Endothelial cell of umbilical vein (primary cell): ENCODE data around the gene AHNAK2. TPM values are rescaled to one million over a fixed set of nuclear protein-coding genes. Genes with fewer than 3 reads are reported as not detected.

Experiments
- BruUV-seq: library from RNA; stranded (reverse); fragments of 400-500 nt; replicated peaks from 2 replicates; lab custom pipeline; 2021; lab: Mats Ljungman, UMichigan
- CTCF ChIA-PET: fragments of 300-600, 350-600 bp; sonication (Branson Sonifier 250); formaldehyde crosslinking; loops from one replicate; lab custom pipeline; 2021; ENCODE audit warnings: antibody characterized with exemption, inconsistent platforms; lab: Charles Lee
- POLR2A ChIA-PET: fragments of 300-600, 350-600 bp; sonication (Branson Sonifier 250); formaldehyde crosslinking; loops from one replicate; lab custom pipeline; 2021; ENCODE audit warnings: antibody characterized with exemption, inconsistent platforms; lab: Charles Lee
- DNase-seq: peaks from one replicate; pipeline ENCODE4 v3.0.0-alpha.2; 2011; ENCODE audit warnings: low read depth, low spot score
- FAIRE-seq: peaks from 2 replicates; lab custom pipeline; 2011; peaks lifted over from hg19 to GRCh38; lab: Jason Lieb, UNC
- H2AFZ ChIP-seq: 2 replicates; pipeline ENCODE4 v1.6.0; 2012; ENCODE audit warnings: low read depth, low read length, control low read depth, inconsistent platforms
- H3K27ac ChIP-seq: 2 replicates; pipeline ENCODE4 v1.5.1; 2011; ENCODE audit warnings: low read depth, mild to moderate bottlenecking, control low read depth, low read length, moderate library complexity; ENCODE audit not compliant: insufficient read depth
- H3K27me3 ChIP-seq, 2 experiments: 2 replicates each; pipeline versions ENCODE4 v1.6.0 to v1.6.1; 2011; ENCODE audit warnings: low read length in 2 of 2, mixed read lengths in 1 of 2; ENCODE audit not compliant: control insufficient read depth in 2 of 2, insufficient read depth in 2 of 2
- H3K36me3 ChIP-seq, 2 experiments: 2 replicates in 1 of 2; 3 replicates in 1 of 2; pipeline ENCODE4 v1.5.1; 2011; ENCODE audit warnings: low read length in 2 of 2, mild to moderate bottlenecking in 1 of 2, moderate library complexity in 1 of 2; ENCODE audit not compliant: control insufficient read depth in 2 of 2, insufficient read depth in 2 of 2; ENCODE audit errors: extremely low read depth in 1 of 2
- H3K4me1 ChIP-seq: 3 replicates; pipeline ENCODE4 v1.5.1; 2011; ENCODE audit warnings: mild to moderate bottlenecking, low read length; ENCODE audit not compliant: control insufficient read depth, insufficient read depth; ENCODE audit errors: extremely low read depth
- H3K4me2 ChIP-seq: 2 replicates; pipeline ENCODE4 v1.6.1; 2011; ENCODE audit warnings: low read length, control low read depth, mixed read lengths; ENCODE audit not compliant: insufficient read depth
- H3K4me3 ChIP-seq, 3 experiments: fragments of 200-600 bp in 1 of 3; sonication (generic), shearing (Covaris generic) in 1 of 3; replicated peaks in 1 of 3; 2 replicates each; pipeline ENCODE4 v1.5.1; 2011 to 2016; ENCODE audit warnings: control low read depth in 3 of 3, low read length in 3 of 3, mild to moderate bottlenecking in 2 of 3, inconsistent platforms in 1 of 3, low read depth in 1 of 3, moderate library complexity in 1 of 3; ENCODE audit not compliant: insufficient read depth in 1 of 3
- H3K79me2 ChIP-seq: 2 replicates; pipeline ENCODE4 v1.6.0; 2012; ENCODE audit warnings: low read length, inconsistent platforms; ENCODE audit not compliant: control insufficient read depth, insufficient read depth
- H3K9ac ChIP-seq: replicated peaks from 2 replicates; pipeline ENCODE3; 2011; ENCODE audit warnings: low read length, control low read depth; ENCODE audit not compliant: insufficient read depth; ENCODE audit errors: extremely low read depth
- H3K9me1 ChIP-seq: replicated peaks from 3 replicates; pipeline ENCODE4 v1.6.0; 2011; ENCODE audit warnings: mild to moderate bottlenecking, low read length; ENCODE audit not compliant: control insufficient read depth, insufficient read depth; ENCODE audit errors: extremely low read depth
- H3K9me3 ChIP-seq: replicated peaks from 2 replicates; pipeline ENCODE4 v1.5.1; 2012; ENCODE audit warnings: low read length, inconsistent platforms; ENCODE audit not compliant: control insufficient read depth, insufficient read depth
- H4K20me1 ChIP-seq: replicated peaks from 2 replicates; pipeline ENCODE3; 2011; ENCODE audit warnings: mild to moderate bottlenecking, low read length; ENCODE audit not compliant: control insufficient read depth, insufficient read depth; ENCODE audit errors: extremely low read depth
- EZH2 ChIP-seq: IDR thresholded peaks from 2 replicates; pipeline ENCODE4 v1.6.1; 2012; ENCODE audit warnings: borderline replicate concordance, low read depth, mild to moderate bottlenecking, moderate library complexity, low read length, inconsistent platforms; ENCODE audit not compliant: severe bottlenecking
- FOS ChIP-seq: IDR thresholded peaks from 2 replicates; pipeline ENCODE4 v1.6.1; 2011; ENCODE audit warnings: mild to moderate bottlenecking, low read length, moderate library complexity, borderline replicate concordance; ENCODE audit not compliant: insufficient read depth
- GATA2 ChIP-seq: IDR thresholded peaks from 2 replicates; pipeline ENCODE4 v1.7.0; 2011; ENCODE audit warnings: low read depth, mild to moderate bottlenecking, moderate library complexity, mixed read lengths, low read length; ENCODE audit not compliant: insufficient read length, insufficient read depth
- JUN ChIP-seq: IDR thresholded peaks from 2 replicates; pipeline ENCODE4 v1.6.1; 2011; ENCODE audit warnings: borderline replicate concordance, low read depth; ENCODE audit not compliant: insufficient read length, insufficient read depth
- MYC ChIP-seq: IDR thresholded peaks from one replicate; pipeline ENCODE4 v1.6.1; 2011; ENCODE audit warnings: mild to moderate bottlenecking, low read depth, low read length
- POLR2A ChIP-seq: IDR thresholded peaks from 2 replicates; pipeline ENCODE4 v1.6.1; 2012; ENCODE audit warnings: low read depth, mild to moderate bottlenecking, control low read depth, low read length
- POLR2AphosphoS5 ChIP-seq: IDR thresholded peaks from 2 replicates; pipeline ENCODE4 v1.6.1; 2012; ENCODE audit warnings: low read depth, mild to moderate bottlenecking, control low read depth, low read length, moderate library complexity; ENCODE audit not compliant: insufficient read depth
- dilution Hi-C: fragments of 300-500 bp; cut with MboI; formaldehyde crosslinking; loops from one replicate; pipeline ENCODE4 v1.15.0; 2019; ENCODE audit warnings: low sequenced_read_pairs; ENCODE audit not compliant: extremely low pct_ligation_motif_present
- intact Hi-C: fragments of 100-400 bp; cut with micrococcal nuclease; formaldehyde crosslinking; loops from one replicate; pipeline ENCODE4 v1.10.0; 2022
- polyA plus RNA-seq, 4 experiments: library from polyadenylated mRNA; depleted of rRNA in 3 of 4; stranded (reverse) in 3 of 4; unstranded in 1 of 4; fragments of >200 nt; gene quantifications; 2 replicates each; pipeline versions ENCODE4 v1.2.1 to v1.2.3, GENCODE V29; 2011 to 2012; ENCODE audit warnings: missing spikeins in 1 of 4
- total RNA-seq: library from RNA; stranded (reverse); gene quantifications from 2 replicates; pipeline ENCODE4 v1.2.3, GENCODE V29; 2021
- TF ChIP-seq, protein P1 (sequence below), 2 donors: IDR thresholded peaks; 1 replicate in 1 of 2; 2 replicates in 1 of 2; pipeline ENCODE4 v1.5.1; 2011; ENCODE audit warnings: low read length in 2 of 2, mild to moderate bottlenecking in 2 of 2, moderate library complexity in 2 of 2, control low read depth in 1 of 2, inconsistent platforms in 1 of 2, low read depth in 1 of 2; ENCODE audit not compliant: insufficient read depth in 1 of 2; ENCODE audit errors: extremely low read depth in 1 of 2
- TF ChIP-seq, protein P2 (sequence below): IDR thresholded peaks from 2 replicates; pipeline ENCODE4 v1.6.1; 2011; ENCODE audit not compliant: insufficient read depth, insufficient read length

The AHNAK2 gene
- total and polyA plus RNA-seq, 2 donors (not counting 3 experiments of a cell fraction or from before 2014, with no cell fraction given), result 17.7 to 68.7 TPM

DNA sequence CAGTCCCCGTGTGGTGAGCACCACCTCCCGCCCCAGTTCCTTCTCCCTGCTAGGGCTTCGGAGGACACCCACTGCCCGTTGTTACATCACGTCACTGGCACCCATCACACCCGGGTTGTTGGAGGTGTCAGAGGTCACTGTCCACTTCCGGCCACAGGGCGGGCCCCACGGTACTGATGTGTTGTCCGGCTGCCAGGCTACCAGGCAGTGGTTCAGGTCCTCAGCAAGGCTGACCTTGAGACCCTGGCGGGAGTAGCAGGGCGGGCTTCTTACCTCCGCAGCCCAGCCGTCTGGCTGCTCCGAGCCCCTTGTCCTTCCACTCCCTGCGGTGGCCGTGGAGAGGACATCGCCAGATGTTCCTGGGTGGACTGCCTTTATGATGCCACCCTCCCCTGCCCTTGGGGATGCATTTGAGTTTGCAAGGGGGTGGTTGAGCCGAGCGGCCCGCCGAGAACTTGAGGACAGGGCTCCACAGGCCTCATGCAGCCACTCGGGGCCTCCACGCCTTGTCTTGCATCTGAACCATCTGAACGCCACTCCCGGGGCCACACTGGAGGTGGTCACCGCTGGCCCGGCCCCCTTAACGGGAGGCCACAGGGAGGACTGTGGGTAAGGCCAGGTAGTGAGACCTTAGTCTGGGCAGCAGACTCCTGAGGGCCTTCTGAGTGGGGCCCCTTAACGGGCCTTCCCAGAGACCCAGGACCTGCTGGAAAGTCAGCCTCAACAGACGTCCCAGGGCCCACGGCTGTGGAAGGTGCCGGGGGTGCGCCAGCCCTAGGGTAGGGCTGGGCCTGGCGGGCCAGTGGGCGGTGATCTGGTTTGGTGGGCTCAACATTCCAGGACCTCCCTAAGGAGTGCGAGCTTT, 80.6 kb downstream of the AHNAK2 start:
- H2AFZ ChIP-seq, result no peak overlapping the region
- dilution Hi-C loops, result no loop called here
- H3K9me3 ChIP-seq, result no peaks in the 10 kb centered on the region
- ChIA-PET POLR2A (no interaction called here), CTCF (interaction anchor here (0.7 to 2.9 kb wide), 8 partner anchors 8 to 189 kb away, joined by 3 to 14 read pairs (median 6); no protein-coding TSS in a partner anchor)
- H3K4me3 ChIP-seq, result no peak overlapping the region
- FAIRE-seq, result no peak
- no peak for DNase-seq
- H3K27ac ChIP-seq, result no peak overlapping the region
- peaks cover 16% of the 10 kb centered on the region for H3K4me1 ChIP-seq
- H3K9me1 ChIP-seq, result no peaks in the 10 kb centered on the region
- no peaks in the 10 kb centered on the region for H3K27me3 ChIP-seq
- no TSS peak for BruUV-seq
- H3K4me2 ChIP-seq, result no peak overlapping the region
- H3K36me3 ChIP-seq, result no peaks in the 10 kb centered on the region
- TF ChIP-seq JUN (no peak), POLR2A (no peak), POLR2AphosphoS5 (no peak), FOS (no peak), GATA2 (no peak), EZH2 (no peak), MYC (no peak)
- TF ChIP-seq, protein P1, sequence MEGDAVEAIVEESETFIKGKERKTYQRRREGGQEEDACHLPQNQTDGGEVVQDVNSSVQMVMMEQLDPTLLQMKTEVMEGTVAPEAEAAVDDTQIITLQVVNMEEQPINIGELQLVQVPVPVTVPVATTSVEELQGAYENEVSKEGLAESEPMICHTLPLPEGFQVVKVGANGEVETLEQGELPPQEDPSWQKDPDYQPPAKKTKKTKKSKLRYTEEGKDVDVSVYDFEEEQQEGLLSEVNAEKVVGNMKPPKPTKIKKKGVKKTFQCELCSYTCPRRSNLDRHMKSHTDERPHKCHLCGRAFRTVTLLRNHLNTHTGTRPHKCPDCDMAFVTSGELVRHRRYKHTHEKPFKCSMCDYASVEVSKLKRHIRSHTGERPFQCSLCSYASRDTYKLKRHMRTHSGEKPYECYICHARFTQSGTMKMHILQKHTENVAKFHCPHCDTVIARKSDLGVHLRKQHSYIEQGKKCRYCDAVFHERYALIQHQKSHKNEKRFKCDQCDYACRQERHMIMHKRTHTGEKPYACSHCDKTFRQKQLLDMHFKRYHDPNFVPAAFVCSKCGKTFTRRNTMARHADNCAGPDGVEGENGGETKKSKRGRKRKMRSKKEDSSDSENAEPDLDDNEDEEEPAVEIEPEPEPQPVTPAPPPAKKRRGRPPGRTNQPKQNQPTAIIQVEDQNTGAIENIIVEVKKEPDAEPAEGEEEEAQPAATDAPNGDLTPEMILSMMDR (IDR thresholded peaks at IDR 0.05; ENCODE audit: extremely low read depth in 1 of 2, insufficient read depth in 1 of 2, low read depth in 1 of 2, low read length in 2 of 2), result no peak
- TF ChIP-seq, protein P2, sequence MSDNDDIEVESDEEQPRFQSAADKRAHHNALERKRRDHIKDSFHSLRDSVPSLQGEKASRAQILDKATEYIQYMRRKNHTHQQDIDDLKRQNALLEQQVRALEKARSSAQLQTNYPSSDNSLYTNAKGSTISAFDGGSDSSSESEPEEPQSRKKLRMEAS, result no peak
- no peaks in the 10 kb centered on the region for H3K79me2 ChIP-seq
- no peaks in the 10 kb centered on the region for H4K20me1 ChIP-seq
- intact Hi-C loops, result no loop called here
- no peak overlapping the region for H3K9ac ChIP-seq
